Sciatic nerve (tissue), 2 donors: ENCODE results near the gene SUGCT. TPM values are rescaled to one million over a fixed set of nuclear protein-coding genes. Genes with fewer than 3 reads are reported as not detected.

Source experiments
- ATAC-seq: fragments of 200-7000 bp; cut with Tn5 transposase; one replicate; pipeline ENCODE4 v1.9.1; 2020; ENCODE audit warnings: mild to moderate bottlenecking, moderate library complexity
- DNase-seq: peaks from one replicate; pipeline ENCODE4 v3.0.0-alpha.2; 2020; ENCODE audit warnings: low spot score
- intact Hi-C: fragments of 100-400 bp; cut with DNase I; formaldehyde crosslinking; loops from one replicate; pipeline ENCODE4 v1.14.2; 2022
- total RNA-seq: library from RNA; stranded (reverse); fragmentation: NEBNext Ultra II Directional; extraction: Animal tissue kit (Norgen Biotek cat#: 25700); gene quantifications from one replicate; pipeline ENCODE4 v1.2.1, GENCODE V29; 2021
- donor health status: DM: no; HTN: no; CAD: no.
- donor health status: DM: no; HTN: no; CAD: no.

Gene SUGCT
- total RNA-seq, 1 donor from 2014 or later = 7.2 TPM

GRCh38 chr7:40880581-40880980 lies 745.8 kb downstream of the SUGCT start:
- ATAC-seq (no peak), DNase-seq (no peak)
- intact Hi-C loops = no loop called here

GRCh38 chr7:40881405-40881926 lies 746.7 kb downstream of the SUGCT start:
- ATAC-seq (peak; percentile 10), DNase-seq (no peak)
- intact Hi-C loops = no loop called here

- intact Hi-C loops = no loop called here
- no peak for DNase-seq
- no peak for ATAC-seq
These were observed 747.4 kb downstream of the SUGCT start for GRCh38 chr7:40882071-40882658.

- ATAC-seq (no peak), DNase-seq (no peak)
- intact Hi-C loops = no loop called here
These were observed 749.0 kb downstream of the SUGCT start for GRCh38 chr7:40883826-40884225.

GRCh38 chr7:40884241-40884640 lies 749.4 kb downstream of the SUGCT start:
- no peak for DNase-seq
- intact Hi-C loops = no loop called here
- ATAC-seq = no peak

GRCh38 chr7:40885503-40885902 lies 750.7 kb downstream of the SUGCT start:
- DNase-seq (no peak), ATAC-seq (peak; percentile 58)
- intact Hi-C loops = loop anchor here (5.0 kb wide), 1 partner anchor 398 kb away; no protein-coding TSS in a partner anchor

GRCh38 chr7:40887099-40887498 lies 752.3 kb downstream of the SUGCT start:
- DNase-seq (no peak), ATAC-seq (no peak)
- intact Hi-C loops = loop anchor here (5.0 kb wide), 1 partner anchor 400 kb away; no protein-coding TSS in a partner anchor

- intact Hi-C loops = loop anchor here (5.0 kb wide), 1 partner anchor 401 kb away; no protein-coding TSS in a partner anchor
- ATAC-seq (peak; percentile 6), DNase-seq (no peak)
These were observed 753.7 kb downstream of the SUGCT start for GRCh38 chr7:40888499-40888898.

- ATAC-seq (peak; percentile 69), DNase-seq (no peak)
- intact Hi-C loops = loop anchor here (5.0 kb wide), 1 partner anchor 402 kb away; no protein-coding TSS in a partner anchor
These were observed 754.3 kb downstream of the SUGCT start for GRCh38 chr7:40889099-40889498.

- intact Hi-C loops = loop anchor here (5.0 kb wide), 1 partner anchor 402 kb away; no protein-coding TSS in a partner anchor
- ATAC-seq = no peak
- no peak for DNase-seq
These were observed 754.7 kb downstream of the SUGCT start for GRCh38 chr7:40889539-40889938.

- ATAC-seq (no peak), DNase-seq (no peak)
- intact Hi-C loops = no loop called here
These were observed 755.4 kb downstream of the SUGCT start for GRCh38 chr7:40890088-40890692.

GRCh38 chr7:40891232-40891631 lies 756.4 kb downstream of the SUGCT start:
- no peak for ATAC-seq
- intact Hi-C loops = no loop called here
- DNase-seq = no peak

- ATAC-seq (no peak), DNase-seq (no peak)
- intact Hi-C loops = no loop called here
These were observed 764.3 kb downstream of the SUGCT start for GRCh38 chr7:40899151-40899550.

- intact Hi-C loops = no loop called here
- no peak for DNase-seq
- ATAC-seq = peak; percentile 41
These were observed 765.1 kb downstream of the SUGCT start for GRCh38 chr7:40899636-40900507.

- no peak for DNase-seq
- intact Hi-C loops = no loop called here
- no peak for ATAC-seq
These were observed 769.1 kb downstream of the SUGCT start for GRCh38 chr7:40903872-40904271.

- no peak for ATAC-seq
- intact Hi-C loops = no loop called here
- DNase-seq = no peak
These were observed 772.5 kb downstream of the SUGCT start for GRCh38 chr7:40907286-40907685.

GRCh38 chr7:40909346-40909980 lies 774.7 kb downstream of the SUGCT start:
- DNase-seq (no peak), ATAC-seq (no peak)
- intact Hi-C loops = no loop called here
